GM12878 (cell line): ENCODE measurements around the gene COL18A1. TPM values are rescaled to one million over a fixed set of nuclear protein-coding genes. Genes with fewer than 3 reads are reported as not detected.

ENCODE experiments used
- BHLHE40 ChIP-seq, 2 experiments: fragments of 450-650 bp in 1 of 2; IDR thresholded peaks; 2 replicates each; pipeline ENCODE4 v1.6.1; 2011 to 2017; ENCODE audit warnings: low read depth in 2 of 2, borderline replicate concordance in 1 of 2, improper control_type of control experiment in 1 of 2, low read length in 1 of 2, mild to moderate bottlenecking in 1 of 2
- CBX3 ChIP-seq: fragments of 200-600 bp; sonication (generic); IDR thresholded peaks from 2 replicates; pipeline ENCODE4 v1.6.1; 2016; ENCODE audit warnings: low read depth, borderline replicate concordance
- CHD1 ChIP-seq: IDR thresholded peaks from 2 replicates; pipeline ENCODE4 v1.6.1; 2012; ENCODE audit warnings: low read depth, low read length, improper control_type of control experiment
- CHD2 ChIP-seq: IDR thresholded peaks from 2 replicates; pipeline ENCODE4 v1.6.1; 2011; ENCODE audit warnings: low read depth, low read length, improper control_type of control experiment, borderline replicate concordance
- CREB1 ChIP-seq: IDR thresholded peaks from 2 replicates; pipeline ENCODE4 v1.6.1; 2012; ENCODE audit warnings: low read depth, mild to moderate bottlenecking, inconsistent platforms
- EP300 ChIP-seq, 2 experiments: fragments of 150-350 bp in 1 of 2; IDR thresholded peaks; 2 replicates each; pipeline ENCODE4 v1.6.1; 2011 to 2012; ENCODE audit warnings: low read depth in 2 of 2, low read length in 2 of 2, borderline replicate concordance in 1 of 2, improper control_type of control experiment in 1 of 2, inconsistent platforms in 1 of 2; ENCODE audit not compliant: control insufficient read depth in 1 of 2
- HDAC6 ChIP-seq: fragments of 200-600 bp; sonication (generic); IDR thresholded peaks from one replicate; pipeline ENCODE4 v1.8.0; 2017; ENCODE audit warnings: antibody characterized with exemption; ENCODE audit not compliant: unreplicated experiment
- MEF2B ChIP-seq: fragments of 450-650 bp; IDR thresholded peaks from 2 replicates; pipeline ENCODE4 v1.6.1; 2018; ENCODE audit warnings: mild to moderate bottlenecking, moderate library complexity; ENCODE audit not compliant: partially characterized antibody, poor library complexity, severe bottlenecking
- SREBF2 ChIP-seq: IDR thresholded peaks from 2 replicates; pipeline ENCODE4 v1.6.1; 2012; ENCODE audit warnings: mild to moderate bottlenecking, low read length
- TBL1XR1 ChIP-seq: IDR thresholded peaks from 2 replicates; pipeline ENCODE4 v1.6.1; 2012; ENCODE audit warnings: low read depth, low read length, improper control_type of control experiment
- TCF3 ChIP-seq: IDR thresholded peaks from 2 replicates; pipeline ENCODE4 v1.6.1; 2012; ENCODE audit warnings: low read depth, mild to moderate bottlenecking, low read length, borderline replicate concordance; ENCODE audit not compliant: insufficient read depth
- YBX1 ChIP-seq: fragments of 450-650 bp; IDR thresholded peaks from 2 replicates; pipeline ENCODE4 v1.6.1; 2016; ENCODE audit warnings: antibody characterized with exemption
- ZNF207 ChIP-seq: fragments of 450-650 bp; IDR thresholded peaks from 2 replicates; pipeline ENCODE4 v1.6.1; 2014; ENCODE audit warnings: antibody characterized with exemption, mild to moderate bottlenecking, borderline replicate concordance
- ZNF384 ChIP-seq: IDR thresholded peaks from 2 replicates; pipeline ENCODE4 v1.6.1; 2012; ENCODE audit warnings: low read depth, mild to moderate bottlenecking, low read length, improper control_type of control experiment, borderline replicate concordance
- ZSCAN29 ChIP-seq: fragments of 450-650 bp; IDR thresholded peaks from 2 replicates; pipeline ENCODE4 v1.6.1; 2017; ENCODE audit warnings: mild to moderate bottlenecking, moderate library complexity
- polyA plus RNA-seq, 11 experiments: library from polyadenylated mRNA; depleted of rRNA in 4 of 11; unstranded in 6 of 11; stranded (reverse) in 5 of 11; fragments of >200 nt; fragmentation: Nextera tagmentation in 4 of 11; fragmentation: Illumina TruSeq in 1 of 11; extraction: Ambion mirVana in 4 of 11; extraction: Trizol in 1 of 11; gene quantifications; 1 replicate in 1 of 11; 2 replicates in 10 of 11; pipeline versions ENCODE4 v1.2.1 to v1.2.3, GENCODE V29; 2011 to 2016; ENCODE audit warnings: inconsistent platforms in 2 of 11, missing spikeins in 2 of 11, low read depth in 1 of 11
- total RNA-seq, 4 experiments: library from RNA; depleted of rRNA in 3 of 4; stranded (reverse); fragments of >200 nt in 3 of 4; fragmentation: Illumina TruSeq in 1 of 4; extraction: Trizol in 1 of 4; gene quantifications; 2 replicates each; pipeline versions ENCODE4 v1.2.1 to v1.2.3, GENCODE V29; 2013 to 2021
- TF ChIP-seq, protein P1 (sequence below): fragments of 450-650 bp; IDR thresholded peaks from 2 replicates; pipeline ENCODE4 v1.6.1; 2018; ENCODE audit warnings: borderline replicate concordance, mild to moderate bottlenecking; ENCODE audit not compliant: partially characterized antibody
- TF ChIP-seq, protein P2 (sequence below): IDR thresholded peaks from 2 replicates; pipeline ENCODE4 v1.6.1; 2012; ENCODE audit warnings: improper control_type of control experiment, low read depth, low read length; ENCODE audit not compliant: insufficient replicate concordance
- TF ChIP-seq, protein P3 (sequence below): fragments of 450-650 bp; IDR thresholded peaks from 2 replicates; pipeline ENCODE4 v1.6.1; 2017; ENCODE audit warnings: mild to moderate bottlenecking

COL18A1 gene
- total and polyA plus RNA-seq, 10 of the 15 experiments (the other 5 are each of a cell fraction or from before 2014, with no cell fraction given), result under 0.01 to 0.49 (median 0.09) TPM; not detected in 3

- TF ChIP-seq, protein P1, sequence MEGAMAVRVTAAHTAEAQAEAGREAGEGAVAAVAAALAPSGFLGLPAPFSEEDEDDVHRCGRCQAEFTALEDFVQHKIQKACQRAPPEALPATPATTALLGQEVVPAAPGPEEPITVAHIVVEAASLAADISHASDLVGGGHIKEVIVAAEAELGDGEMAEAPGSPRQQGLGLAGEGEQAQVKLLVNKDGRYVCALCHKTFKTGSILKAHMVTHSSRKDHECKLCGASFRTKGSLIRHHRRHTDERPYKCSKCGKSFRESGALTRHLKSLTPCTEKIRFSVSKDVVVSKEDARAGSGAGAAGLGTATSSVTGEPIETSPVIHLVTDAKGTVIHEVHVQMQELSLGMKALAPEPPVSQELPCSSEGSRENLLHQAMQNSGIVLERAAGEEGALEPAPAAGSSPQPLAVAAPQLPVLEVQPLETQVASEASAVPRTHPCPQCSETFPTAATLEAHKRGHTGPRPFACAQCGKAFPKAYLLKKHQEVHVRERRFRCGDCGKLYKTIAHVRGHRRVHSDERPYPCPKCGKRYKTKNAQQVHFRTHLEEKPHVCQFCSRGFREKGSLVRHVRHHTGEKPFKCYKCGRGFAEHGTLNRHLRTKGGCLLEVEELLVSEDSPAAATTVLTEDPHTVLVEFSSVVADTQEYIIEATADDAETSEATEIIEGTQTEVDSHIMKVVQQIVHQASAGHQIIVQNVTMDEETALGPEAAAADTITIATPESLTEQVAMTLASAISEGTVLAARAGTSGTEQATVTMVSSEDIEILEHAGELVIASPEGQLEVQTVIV, result no peak
- TF ChIP-seq BHLHE40 (IDR thresholded peaks at IDR 0.05; ENCODE audit: borderline replicate concordance in 1 of 2, low read depth in 2 of 2, low read length in 1 of 2) (peak; percentile 93 to 97), ZNF384 (no peak), CHD2 (no peak), CBX3 (no peak), TCF3 (no peak), CREB1 (peak; percentile 95), TBL1XR1 (no peak), EP300 (IDR thresholded peaks at IDR 0.05; ENCODE audit: borderline replicate concordance in 1 of 2, control insufficient read depth in 1 of 2, low read depth in 2 of 2, low read length in 2 of 2) (0 out of 4 replicates have a peak, but pooled peaks of 1 of the 2 experiments have one; percentile 10), ZNF207 (no peak), YBX1 (no peak), CHD1 (no peak), SREBF2 (no peak), MEF2B (no peak), ZSCAN29 (no peak), HDAC6 (no peak)
- TF ChIP-seq, protein P2, sequence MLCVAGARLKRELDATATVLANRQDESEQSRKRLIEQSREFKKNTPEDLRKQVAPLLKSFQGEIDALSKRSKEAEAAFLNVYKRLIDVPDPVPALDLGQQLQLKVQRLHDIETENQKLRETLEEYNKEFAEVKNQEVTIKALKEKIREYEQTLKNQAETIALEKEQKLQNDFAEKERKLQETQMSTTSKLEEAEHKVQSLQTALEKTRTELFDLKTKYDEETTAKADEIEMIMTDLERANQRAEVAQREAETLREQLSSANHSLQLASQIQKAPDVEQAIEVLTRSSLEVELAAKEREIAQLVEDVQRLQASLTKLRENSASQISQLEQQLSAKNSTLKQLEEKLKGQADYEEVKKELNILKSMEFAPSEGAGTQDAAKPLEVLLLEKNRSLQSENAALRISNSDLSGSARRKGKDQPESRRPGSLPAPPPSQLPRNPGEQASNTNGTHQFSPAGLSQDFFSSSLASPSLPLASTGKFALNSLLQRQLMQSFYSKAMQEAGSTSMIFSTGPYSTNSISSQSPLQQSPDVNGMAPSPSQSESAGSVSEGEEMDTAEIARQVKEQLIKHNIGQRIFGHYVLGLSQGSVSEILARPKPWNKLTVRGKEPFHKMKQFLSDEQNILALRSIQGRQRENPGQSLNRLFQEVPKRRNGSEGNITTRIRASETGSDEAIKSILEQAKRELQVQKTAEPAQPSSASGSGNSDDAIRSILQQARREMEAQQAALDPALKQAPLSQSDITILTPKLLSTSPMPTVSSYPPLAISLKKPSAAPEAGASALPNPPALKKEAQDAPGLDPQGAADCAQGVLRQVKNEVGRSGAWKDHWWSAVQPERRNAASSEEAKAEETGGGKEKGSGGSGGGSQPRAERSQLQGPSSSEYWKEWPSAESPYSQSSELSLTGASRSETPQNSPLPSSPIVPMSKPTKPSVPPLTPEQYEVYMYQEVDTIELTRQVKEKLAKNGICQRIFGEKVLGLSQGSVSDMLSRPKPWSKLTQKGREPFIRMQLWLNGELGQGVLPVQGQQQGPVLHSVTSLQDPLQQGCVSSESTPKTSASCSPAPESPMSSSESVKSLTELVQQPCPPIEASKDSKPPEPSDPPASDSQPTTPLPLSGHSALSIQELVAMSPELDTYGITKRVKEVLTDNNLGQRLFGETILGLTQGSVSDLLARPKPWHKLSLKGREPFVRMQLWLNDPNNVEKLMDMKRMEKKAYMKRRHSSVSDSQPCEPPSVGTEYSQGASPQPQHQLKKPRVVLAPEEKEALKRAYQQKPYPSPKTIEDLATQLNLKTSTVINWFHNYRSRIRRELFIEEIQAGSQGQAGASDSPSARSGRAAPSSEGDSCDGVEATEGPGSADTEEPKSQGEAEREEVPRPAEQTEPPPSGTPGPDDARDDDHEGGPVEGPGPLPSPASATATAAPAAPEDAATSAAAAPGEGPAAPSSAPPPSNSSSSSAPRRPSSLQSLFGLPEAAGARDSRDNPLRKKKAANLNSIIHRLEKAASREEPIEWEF, result no peak
- TF ChIP-seq, protein P3, sequence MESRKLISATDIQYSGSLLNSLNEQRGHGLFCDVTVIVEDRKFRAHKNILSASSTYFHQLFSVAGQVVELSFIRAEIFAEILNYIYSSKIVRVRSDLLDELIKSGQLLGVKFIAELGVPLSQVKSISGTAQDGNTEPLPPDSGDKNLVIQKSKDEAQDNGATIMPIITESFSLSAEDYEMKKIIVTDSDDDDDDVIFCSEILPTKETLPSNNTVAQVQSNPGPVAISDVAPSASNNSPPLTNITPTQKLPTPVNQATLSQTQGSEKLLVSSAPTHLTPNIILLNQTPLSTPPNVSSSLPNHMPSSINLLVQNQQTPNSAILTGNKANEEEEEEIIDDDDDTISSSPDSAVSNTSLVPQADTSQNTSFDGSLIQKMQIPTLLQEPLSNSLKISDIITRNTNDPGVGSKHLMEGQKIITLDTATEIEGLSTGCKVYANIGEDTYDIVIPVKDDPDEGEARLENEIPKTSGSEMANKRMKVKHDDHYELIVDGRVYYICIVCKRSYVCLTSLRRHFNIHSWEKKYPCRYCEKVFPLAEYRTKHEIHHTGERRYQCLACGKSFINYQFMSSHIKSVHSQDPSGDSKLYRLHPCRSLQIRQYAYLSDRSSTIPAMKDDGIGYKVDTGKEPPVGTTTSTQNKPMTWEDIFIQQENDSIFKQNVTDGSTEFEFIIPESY, result no peak
Measured at GRCh38 chr21:45541221-45542039, 136.5 kb downstream of the COL18A1 start (continued).
